GM18517 (cell line): ENCODE data around the gene SDC1.
"Not testable (repeated sequence)": the region's sequence is repeated elsewhere in the genome, so short reads cannot be mapped to it uniquely, and the experiment has no call there.

ENCODE experiments used
- ATAC-seq: cut with Tn5 transposase; IDR thresholded peaks from one replicate; pipeline ENCODE4 v1.9.1; 2021; ENCODE audit warnings: mild to moderate bottlenecking, moderate library complexity; ENCODE audit not compliant: unreplicated experiment

The SDC1 gene, protein sequence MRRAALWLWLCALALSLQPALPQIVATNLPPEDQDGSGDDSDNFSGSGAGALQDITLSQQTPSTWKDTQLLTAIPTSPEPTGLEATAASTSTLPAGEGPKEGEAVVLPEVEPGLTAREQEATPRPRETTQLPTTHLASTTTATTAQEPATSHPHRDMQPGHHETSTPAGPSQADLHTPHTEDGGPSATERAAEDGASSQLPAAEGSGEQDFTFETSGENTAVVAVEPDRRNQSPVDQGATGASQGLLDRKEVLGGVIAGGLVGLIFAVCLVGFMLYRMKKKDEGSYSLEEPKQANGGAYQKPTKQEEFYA

DNA sequence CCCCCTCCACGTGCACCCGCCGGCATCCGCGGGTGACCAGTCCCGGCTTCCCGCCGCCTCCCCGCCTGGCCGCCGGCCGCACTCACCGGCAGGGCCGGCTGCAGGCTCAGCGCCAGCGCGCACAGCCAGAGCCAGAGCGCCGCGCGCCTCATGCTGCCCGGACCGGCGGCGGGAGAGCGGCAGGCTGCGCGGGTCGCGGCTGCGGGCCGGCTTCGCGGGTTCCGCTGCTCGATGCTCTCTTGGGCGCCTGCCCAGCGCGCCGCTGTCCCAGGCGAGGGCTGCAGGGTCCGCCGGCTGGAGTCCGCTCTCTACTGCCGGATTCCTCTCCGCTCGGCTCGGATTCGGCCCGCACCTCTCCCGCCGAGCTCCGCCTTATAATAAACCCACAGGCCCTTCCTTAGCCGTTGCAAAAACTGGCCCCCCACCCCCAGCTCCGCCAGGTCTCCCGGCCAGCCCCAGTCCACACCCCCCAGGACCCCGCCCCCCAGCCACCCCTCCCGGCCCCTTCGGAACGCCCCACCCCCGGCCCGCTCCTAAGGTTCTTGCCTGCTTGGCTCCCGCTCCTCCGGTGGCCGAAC is at the start of gene SDC1:
Gene SDC1, minus strand, starts transcription at position 415 of the 578 bp plus-strand sequence. Its CDS starts 263 bp downstream, at position 152.
- ATAC-seq: no peak

DNA sequence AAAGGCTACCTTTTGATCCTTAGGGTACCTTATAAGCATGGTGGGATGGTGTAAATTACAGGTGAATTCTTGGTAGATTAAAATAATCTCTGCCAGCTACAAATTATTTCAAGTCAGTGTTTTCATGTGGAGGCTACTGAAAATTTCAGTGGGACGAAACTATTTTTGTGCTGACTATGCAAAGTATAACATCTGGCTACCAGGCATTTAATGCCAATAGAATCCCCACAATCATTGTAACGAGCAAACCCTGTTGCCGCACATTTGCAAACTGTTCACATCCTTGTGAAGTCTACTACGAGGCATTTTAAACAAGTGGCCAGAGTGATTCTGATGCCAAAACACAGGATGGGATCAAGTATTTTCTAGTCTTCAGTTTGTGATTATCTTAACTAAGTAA is 48.1 kb upstream of the SDC1 start:
- no peak for ATAC-seq

DNA sequence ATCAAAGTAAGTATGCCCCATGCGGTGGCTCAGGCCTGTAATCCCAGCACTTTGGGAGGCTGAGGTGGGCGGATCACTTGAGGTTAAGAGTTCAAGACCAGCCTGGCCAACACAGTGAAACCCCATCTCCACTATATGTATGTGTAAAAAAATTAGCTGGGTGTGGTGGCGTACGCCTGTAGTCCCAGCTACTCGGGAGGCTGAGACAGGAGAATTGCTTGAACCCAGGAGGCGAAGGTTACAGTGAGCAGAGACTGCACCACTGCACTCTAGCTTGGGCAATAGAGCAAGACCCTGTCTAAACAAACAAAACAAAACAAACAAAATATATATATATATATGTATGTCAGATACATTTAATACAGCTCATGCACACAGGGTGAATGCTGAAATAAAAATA is 43.4 kb upstream of the SDC1 start:
- not testable (repeated sequence) for ATAC-seq

- no peak for ATAC-seq
Measured at GRCh38 chr2:20267529-20267928, 42.6 kb upstream of the SDC1 start.

- ATAC-seq: no peak
Measured at GRCh38 chr2:20264629-20265028, 39.7 kb upstream of the SDC1 start.

DNA sequence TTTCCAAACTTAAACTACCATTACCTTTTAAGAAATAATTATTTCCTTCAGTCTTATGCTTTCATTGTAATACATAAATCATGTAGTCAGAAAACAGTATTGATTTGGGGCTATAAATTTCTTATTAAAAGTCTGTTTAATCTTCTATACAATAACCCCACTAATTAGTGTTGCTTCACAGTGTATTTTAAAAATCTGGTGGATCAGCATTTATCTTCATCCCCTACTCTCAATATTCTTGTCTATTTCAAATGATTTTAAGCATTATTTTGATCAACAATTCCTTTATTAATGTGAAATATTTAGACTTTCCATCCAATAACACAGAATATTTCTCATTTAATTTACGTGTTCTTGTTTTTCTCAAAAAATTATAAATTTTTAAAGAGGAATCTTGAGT is 32.5 kb upstream of the SDC1 start:
- ATAC-seq: no peak

GRCh38 chr2:20254731-20255130 is 29.8 kb upstream of the SDC1 start:
- ATAC-seq: no peak

GRCh38 chr2:20250436-20250835 is 25.5 kb upstream of the SDC1 start:
- ATAC-seq: no peak

DNA sequence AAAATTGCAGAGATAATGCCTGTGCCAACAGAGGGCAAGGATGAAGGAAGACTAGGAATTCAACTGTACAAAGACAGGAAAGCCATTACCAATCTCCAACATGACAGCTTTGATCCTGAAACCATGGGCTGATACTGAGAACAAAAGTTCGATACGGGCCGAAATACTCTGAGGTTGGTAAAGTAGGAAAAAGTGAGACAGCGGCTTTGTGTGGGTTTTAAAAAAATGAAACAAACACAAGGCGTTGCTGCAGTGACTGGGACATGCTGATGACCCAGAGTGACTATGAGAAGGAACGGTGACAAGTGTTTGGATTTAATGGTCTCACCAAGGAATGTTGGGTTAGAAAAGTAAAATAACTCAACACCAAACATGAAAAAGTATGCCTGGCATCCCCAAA is 24.2 kb upstream of the SDC1 start:
- ATAC-seq: no peak

GRCh38 chr2:20247084-20247483 is 22.2 kb upstream of the SDC1 start:
- ATAC-seq: no peak

GRCh38 chr2:20243637-20244036 is 18.7 kb upstream of the SDC1 start:
- ATAC-seq: not testable (repeated sequence)

DNA sequence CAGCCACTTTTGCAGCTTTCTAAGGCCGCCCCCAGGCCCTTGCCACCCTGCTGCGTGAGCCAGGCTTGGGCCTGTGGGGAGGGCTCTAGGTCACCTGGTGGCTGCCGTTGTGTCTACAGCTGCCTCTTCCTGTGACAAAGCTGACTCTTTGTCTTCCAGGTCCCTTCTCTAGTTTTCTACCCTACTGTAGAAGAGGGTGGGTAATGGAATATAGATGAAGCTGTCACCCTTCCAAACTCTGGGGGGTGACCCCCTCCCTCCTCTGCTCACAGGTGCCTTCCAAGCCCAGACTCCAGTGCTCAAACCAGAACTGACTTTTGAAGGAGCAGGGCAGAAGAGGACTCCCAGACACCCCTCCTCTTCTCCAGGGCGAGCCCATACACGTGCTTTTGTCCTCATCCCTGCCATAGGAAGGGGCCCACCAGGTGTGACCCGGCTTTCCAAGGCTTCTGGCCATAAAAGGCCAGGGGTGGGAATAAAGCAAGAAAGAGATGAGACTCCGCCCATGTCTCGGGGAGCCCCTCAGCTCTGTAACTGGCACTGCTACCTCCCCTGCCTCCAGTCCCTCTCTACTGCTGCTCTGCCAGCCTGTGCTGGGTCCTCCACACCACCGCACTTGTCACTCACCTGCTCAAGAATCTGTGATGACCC is 17.9 kb upstream of the SDC1 start:
- ATAC-seq: no peak

GRCh38 chr2:20241973-20242726 is 17.2 kb upstream of the SDC1 start:
- no peak for ATAC-seq

DNA sequence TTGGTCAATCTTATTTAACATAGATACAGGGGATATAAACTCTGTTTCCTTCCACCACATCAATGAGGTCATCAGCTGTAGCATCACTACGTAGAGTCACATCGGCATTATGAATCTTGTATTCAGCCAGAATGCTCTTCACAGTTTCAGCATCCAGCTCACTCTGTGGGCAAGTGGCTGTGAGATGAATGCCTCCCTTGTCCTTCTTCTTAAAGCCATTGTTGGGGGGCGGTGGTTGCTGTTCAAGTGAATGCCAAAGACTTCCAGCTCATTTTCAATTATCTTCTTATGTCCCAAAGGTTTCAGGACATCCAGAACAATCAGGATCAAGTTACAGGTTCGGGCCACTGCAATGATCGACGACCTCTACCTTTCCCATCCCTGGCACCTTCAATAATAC is 15.4 kb upstream of the SDC1 start:
- ATAC-seq: not testable (repeated sequence)

GRCh38 chr2:20236496-20236895 is 11.6 kb upstream of the SDC1 start:
- no peak for ATAC-seq

DNA sequence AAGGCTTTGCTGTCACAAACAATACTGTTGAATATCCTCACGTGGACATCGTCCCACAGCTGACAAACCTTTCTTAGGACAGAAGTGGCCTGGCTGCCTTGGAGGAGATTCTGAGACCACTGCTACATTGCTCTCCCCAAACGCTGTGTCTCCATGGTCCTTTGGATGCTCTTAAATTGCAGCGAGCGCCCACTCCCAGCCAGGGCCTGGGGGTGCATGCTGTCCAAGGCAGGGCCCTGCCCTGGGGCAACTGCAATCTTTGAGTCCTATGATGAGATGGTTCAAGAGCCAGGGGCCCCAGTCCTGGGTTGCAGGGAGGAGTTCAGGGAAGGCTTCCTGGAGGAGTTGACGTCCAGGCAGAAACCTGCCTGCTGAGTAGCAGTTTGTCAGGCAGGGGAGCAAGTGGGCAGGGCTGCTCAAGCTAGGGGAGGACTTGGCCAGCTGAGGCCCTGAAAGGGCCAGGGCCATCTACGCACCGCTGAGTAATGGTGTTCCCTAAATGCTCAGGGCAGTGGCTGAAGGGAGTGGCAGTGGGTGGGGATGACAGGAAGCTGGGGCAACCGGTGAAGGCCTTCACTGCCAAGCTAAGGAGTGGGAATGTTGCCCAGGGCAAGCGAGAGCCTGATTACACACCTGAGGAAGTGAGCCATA is 10.8 kb upstream of the SDC1 start:
- ATAC-seq: no peak

- not testable (repeated sequence) for ATAC-seq
Measured at GRCh38 chr2:20234597-20234996, 9.7 kb upstream of the SDC1 start.

DNA sequence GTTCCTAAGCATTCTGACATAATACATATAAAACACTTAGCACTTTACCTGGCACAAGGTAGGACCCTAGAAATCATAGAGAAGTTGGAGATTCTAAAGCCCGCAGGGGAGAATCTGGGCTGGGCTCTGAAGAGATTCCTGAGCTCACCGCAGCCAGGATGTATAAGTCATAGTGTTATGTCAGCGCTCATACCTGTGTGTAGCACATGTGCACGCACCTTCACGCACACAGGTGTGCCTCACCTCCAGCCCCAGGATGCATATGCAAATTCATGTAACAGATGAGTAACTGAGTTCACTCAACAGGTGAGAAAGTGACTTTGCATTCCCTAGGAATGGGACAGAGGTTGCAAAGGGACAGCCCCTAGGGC is 7.9 kb upstream of the SDC1 start:
- ATAC-seq: no peak

DNA sequence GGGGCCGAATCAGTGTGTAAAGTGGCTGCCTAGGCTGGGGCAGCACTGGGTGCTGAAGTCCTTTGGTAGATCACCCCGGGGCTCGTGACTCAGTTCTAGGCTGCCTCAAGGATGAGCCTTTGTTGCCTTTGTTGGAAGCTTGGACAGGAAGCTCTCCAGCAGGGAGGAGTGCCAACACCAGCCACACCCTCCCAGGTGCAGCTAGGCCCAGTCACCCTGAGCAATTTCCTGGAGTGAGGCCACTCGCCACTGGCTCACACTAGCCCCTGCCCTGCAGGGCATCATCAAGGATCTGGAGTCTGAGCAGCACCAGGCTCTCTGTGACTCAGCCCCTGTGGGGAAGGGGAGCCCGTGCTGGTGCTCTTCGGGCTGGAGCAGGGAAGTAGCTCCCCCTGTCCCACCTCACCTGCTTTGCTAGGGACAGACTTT is 6.7 kb upstream of the SDC1 start:
- no peak for ATAC-seq

DNA sequence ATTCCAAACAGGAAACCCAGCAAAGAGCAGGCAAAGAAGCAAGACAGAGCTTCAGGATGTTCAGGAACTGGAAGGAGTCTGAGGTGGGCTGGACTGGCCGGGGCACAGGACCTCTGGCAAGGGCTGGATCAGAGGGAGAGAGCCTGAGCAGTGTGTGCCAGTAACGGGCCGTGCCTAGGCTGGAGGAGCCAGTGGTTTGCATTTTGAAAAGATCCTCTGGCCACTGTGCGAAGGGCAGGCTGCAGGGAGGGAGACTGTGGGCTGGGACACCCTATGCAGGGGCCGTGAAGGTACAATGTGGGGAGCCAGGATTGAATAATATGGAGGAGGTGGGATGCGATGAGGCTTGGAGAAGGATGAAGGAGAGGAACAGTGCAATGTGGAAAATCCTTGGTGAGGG is 6.2 kb upstream of the SDC1 start:
- ATAC-seq: no peak

- ATAC-seq: no peak
Measured at GRCh38 chr2:20230114-20230425, 5.1 kb upstream of the SDC1 start.
